Caco-2 (cell line): ENCODE results near the gene ERFL. TPM values are rescaled to one million over a fixed set of nuclear protein-coding genes. Genes with fewer than 3 reads are reported as not detected.
A peak's percentile ranks its signal among the peaks of the same experiment; 100 is the strongest.
"Not testable (repeated sequence)": the region's sequence is repeated elsewhere in the genome, so short reads cannot be mapped to it uniquely, and the experiment has no call there.

Experiments
- BruUV-seq: library from RNA; stranded (reverse); fragments of 400-500 nt; replicated peaks from 2 replicates; lab custom pipeline; 2021; lab: Mats Ljungman, UMichigan
- CTCF ChIA-PET: fragments of 300-600 bp; sonication (Branson Sonifier 250); formaldehyde crosslinking; loops from one replicate; lab custom pipeline; 2022; ENCODE audit warnings: antibody characterized with exemption; lab: Charles Lee
- POLR2A ChIA-PET: fragments of 300-600 bp; sonication (Branson Sonifier 250); formaldehyde crosslinking; loops from one replicate; lab custom pipeline; 2022; ENCODE audit warnings: antibody characterized with exemption; lab: Charles Lee
- DNase-seq, 2 experiments: peaks; one replicate each; pipeline versions ENCODE4 v3.0.0 to v3.0.0-alpha.2; 2020 to 2022
- H3K27me3 ChIP-seq: replicated peaks from 2 replicates; pipeline ENCODE4 v1.6.0; 2011; ENCODE audit warnings: low read length; ENCODE audit not compliant: control insufficient read depth, insufficient read depth
- H3K36me3 ChIP-seq: 2 replicates; pipeline ENCODE4 v1.5.1; 2011; ENCODE audit warnings: low read length; ENCODE audit not compliant: control insufficient read depth, insufficient read depth
- H3K4me1 ChIP-seq: fragments of 250-450 bp; sonication (Bioruptor Pico); 2 replicates; pipeline ENCODE4 v1.5.1; 2020; ENCODE audit warnings: mild to moderate bottlenecking
- H3K4me3 ChIP-seq: 2 replicates; pipeline ENCODE4 v1.5.1; 2011; ENCODE audit warnings: low read depth, mild to moderate bottlenecking, control low read depth, low read length
- H3K9me3 ChIP-seq: fragments of 250-450 bp; sonication (Bioruptor Pico); 2 replicates; pipeline ENCODE4 v1.5.1; 2020; ENCODE audit warnings: mild to moderate bottlenecking, moderate library complexity
- H3K27ac Mint-ChIP-seq: one replicate; pipeline ENCODE4 v1.8.0; 2022; ENCODE audit warnings: mixed read lengths; ENCODE audit not compliant: unreplicated experiment
- H3K27me3 Mint-ChIP-seq: one replicate; pipeline ENCODE4 v1.8.0; 2022; ENCODE audit warnings: mixed read lengths; ENCODE audit not compliant: insufficient read depth, unreplicated experiment
- H3K36me3 Mint-ChIP-seq: one replicate; pipeline ENCODE4 v1.8.0; 2022; ENCODE audit warnings: mild to moderate bottlenecking, mixed read lengths; ENCODE audit not compliant: insufficient read depth, unreplicated experiment
- H3K4me1 Mint-ChIP-seq: one replicate; pipeline ENCODE4 v1.8.0; 2022; ENCODE audit warnings: low read depth, mixed read lengths; ENCODE audit not compliant: unreplicated experiment
- H3K4me3 Mint-ChIP-seq: one replicate; pipeline ENCODE4 v1.8.0; 2022; ENCODE audit warnings: mild to moderate bottlenecking, moderate library complexity, mixed read lengths; ENCODE audit not compliant: unreplicated experiment
- H3K9me3 Mint-ChIP-seq: one replicate; pipeline ENCODE4 v1.8.0; 2022; ENCODE audit warnings: mixed read lengths; ENCODE audit not compliant: unreplicated experiment
- intact Hi-C: fragments of 100-400 bp; cut with micrococcal nuclease; formaldehyde crosslinking; loops from one replicate; pipeline ENCODE4 v1.10.0; 2022; ENCODE audit not compliant: unreplicated experiment
- total RNA-seq: library from RNA; stranded (reverse); gene quantifications from 2 replicates; pipeline ENCODE4 v1.2.3, GENCODE V29; 2022
- TF ChIP-seq, protein P1 (sequence below), 2 experiments: fragments of 200-600 bp in 1 of 2; IDR thresholded peaks; 1 replicate in 1 of 2; 2 replicates in 1 of 2; pipeline versions ENCODE4 v1.5.1 to v1.8.0; 2011 to 2022; ENCODE audit warnings: antibody characterized with exemption in 1 of 2, control low read depth in 1 of 2, inconsistent platforms in 1 of 2, low read depth in 1 of 2, low read length in 1 of 2, mild to moderate bottlenecking in 1 of 2, moderate library complexity in 1 of 2; ENCODE audit not compliant: insufficient read depth in 1 of 2, severe bottlenecking in 1 of 2, unreplicated experiment in 1 of 2

Gene ERFL
- total RNA-seq, 1 experiment from 2014 or later: 0.23 TPM

DNA sequence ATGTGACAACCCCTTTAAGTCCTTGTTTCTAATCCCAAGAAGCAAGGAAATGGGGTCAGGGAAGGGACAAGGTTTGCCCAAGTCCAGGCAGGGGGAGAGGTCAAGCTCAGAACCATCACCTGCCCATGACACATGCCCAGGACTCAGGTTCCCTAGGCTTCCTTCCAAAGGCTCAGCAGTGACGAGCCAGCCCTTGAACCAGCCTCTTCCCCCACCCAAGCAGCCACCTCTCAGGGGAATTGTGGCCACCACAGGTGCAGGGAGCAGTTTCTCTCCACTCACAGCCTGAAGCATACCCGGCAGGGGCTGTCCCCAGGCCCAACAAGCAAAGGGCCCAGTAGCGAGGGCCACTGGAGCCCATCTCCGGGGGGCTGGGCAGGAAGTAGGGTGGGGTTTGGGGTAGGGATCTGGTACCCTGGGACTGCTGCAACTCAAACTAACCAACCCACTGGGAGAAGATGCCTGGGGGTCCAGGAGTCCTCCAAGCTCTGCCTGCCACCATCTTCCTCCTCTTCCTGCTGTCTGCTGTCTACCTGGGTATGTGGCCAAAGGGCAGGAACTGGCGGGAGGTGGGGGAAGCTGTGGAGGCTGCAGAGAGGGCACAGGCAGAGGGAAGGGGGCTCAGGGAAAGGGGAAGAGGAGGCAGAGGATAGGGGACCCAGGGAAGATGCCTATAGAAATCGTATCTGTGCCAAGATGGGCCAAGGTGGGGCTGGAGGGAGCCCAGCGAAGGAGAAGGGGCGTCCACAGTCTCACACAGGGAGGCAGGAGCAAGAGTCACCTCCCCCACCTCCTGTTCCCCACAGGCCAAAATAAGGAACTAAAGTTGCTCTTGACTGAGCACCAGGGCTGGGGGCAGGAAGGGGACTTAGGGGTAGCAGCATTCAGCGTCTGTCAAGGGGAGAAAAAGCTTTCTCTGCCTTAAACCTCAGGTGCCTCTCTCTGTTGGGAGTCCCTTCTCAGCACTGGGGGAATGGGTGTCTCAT, 51.1 kb downstream of the ERFL start, which contains the start of gene CD79A:
TSS of gene CD79A (plus strand) at position 433 of the 986 bp plus-strand sequence. CDS start at position 459, 26 bp downstream.
- CTCF ChIA-PET: interaction anchor here (1.2 kb wide), 1 partner anchor 11 kb away, joined by 6 read pairs; no protein-coding TSS in a partner anchor
- Histone ChIP-seq H3K4me1 (no peaks in the 10 kb centered on the region), H3K4me3 (no peak within 1 kb of the TSS), H3K36me3 (no peaks in the 10 kb centered on the region), H3K9me3 (no peaks in the 10 kb centered on the region), H3K27me3 (no peaks in the 10 kb centered on the region)
- Mint-ChIP-seq H3K27ac (no peak within 1 kb of the TSS), H3K9me3 (no peaks in the 10 kb centered on the region), H3K36me3 (peaks cover 23% of the 10 kb centered on the region), H3K4me1 (peaks cover 5% of the 10 kb centered on the region), H3K27me3 (no peaks in the 10 kb centered on the region), H3K4me3 (no peak within 1 kb of the TSS)
- TF ChIP-seq, protein P1, sequence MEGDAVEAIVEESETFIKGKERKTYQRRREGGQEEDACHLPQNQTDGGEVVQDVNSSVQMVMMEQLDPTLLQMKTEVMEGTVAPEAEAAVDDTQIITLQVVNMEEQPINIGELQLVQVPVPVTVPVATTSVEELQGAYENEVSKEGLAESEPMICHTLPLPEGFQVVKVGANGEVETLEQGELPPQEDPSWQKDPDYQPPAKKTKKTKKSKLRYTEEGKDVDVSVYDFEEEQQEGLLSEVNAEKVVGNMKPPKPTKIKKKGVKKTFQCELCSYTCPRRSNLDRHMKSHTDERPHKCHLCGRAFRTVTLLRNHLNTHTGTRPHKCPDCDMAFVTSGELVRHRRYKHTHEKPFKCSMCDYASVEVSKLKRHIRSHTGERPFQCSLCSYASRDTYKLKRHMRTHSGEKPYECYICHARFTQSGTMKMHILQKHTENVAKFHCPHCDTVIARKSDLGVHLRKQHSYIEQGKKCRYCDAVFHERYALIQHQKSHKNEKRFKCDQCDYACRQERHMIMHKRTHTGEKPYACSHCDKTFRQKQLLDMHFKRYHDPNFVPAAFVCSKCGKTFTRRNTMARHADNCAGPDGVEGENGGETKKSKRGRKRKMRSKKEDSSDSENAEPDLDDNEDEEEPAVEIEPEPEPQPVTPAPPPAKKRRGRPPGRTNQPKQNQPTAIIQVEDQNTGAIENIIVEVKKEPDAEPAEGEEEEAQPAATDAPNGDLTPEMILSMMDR (IDR thresholded peaks at IDR 0.05; ENCODE audit: insufficient read depth in 1 of 2, low read depth in 1 of 2, low read length in 1 of 2, severe bottlenecking in 1 of 2, unreplicated experiment in 1 of 2): no peak
- POLR2A ChIA-PET: no interaction called here
- DNase-seq: no peak
- BruUV-seq: no TSS peak
- intact Hi-C loops: no loop called here

DNA sequence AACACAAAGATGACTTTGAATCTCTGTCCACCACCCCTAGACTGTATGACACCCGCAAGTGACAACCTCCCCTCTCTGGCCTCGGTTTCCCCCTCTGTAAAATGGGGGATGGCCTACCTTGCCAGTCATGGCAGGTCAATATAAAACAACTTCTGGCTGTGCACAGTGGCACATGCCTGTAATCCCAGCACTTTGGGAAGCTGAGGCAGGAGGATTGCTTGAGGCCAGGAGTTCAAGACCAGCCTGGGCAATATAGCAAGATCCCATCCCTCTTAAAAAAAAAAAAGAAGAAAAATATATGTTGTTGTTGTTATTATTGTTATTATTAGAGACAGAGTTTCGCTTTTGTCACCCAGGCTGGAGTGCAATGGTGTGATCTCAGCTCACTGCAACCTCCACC, 52.3 kb downstream of the ERFL start:
- H3K36me3 Mint-ChIP-seq: peaks cover 35% of the 10 kb centered on the region
- H3K36me3 ChIP-seq, H3K9me3 Mint-ChIP-seq, H3K27me3 ChIP-seq, H3K4me3 ChIP-seq, H3K4me3 Mint-ChIP-seq, BruUV-seq, H3K4me1 ChIP-seq, H3K4me1 Mint-ChIP-seq, H3K9me3 ChIP-seq, H3K27me3 Mint-ChIP-seq, intact Hi-C loops, DNase-seq, H3K27ac Mint-ChIP-seq: not testable (repeated sequence)
- ChIA-PET POLR2A (interaction anchor here (2.1 kb wide), 1 partner anchor 16 kb away, joined by 7 read pairs; the partner anchor contains the start of gene RPS19), CTCF (interaction anchor here (0.6 to 1.2 kb wide), 5 partner anchors 8 to 396 kb away, joined by 3 to 8 read pairs (median 5); no protein-coding TSS in a partner anchor)

DNA sequence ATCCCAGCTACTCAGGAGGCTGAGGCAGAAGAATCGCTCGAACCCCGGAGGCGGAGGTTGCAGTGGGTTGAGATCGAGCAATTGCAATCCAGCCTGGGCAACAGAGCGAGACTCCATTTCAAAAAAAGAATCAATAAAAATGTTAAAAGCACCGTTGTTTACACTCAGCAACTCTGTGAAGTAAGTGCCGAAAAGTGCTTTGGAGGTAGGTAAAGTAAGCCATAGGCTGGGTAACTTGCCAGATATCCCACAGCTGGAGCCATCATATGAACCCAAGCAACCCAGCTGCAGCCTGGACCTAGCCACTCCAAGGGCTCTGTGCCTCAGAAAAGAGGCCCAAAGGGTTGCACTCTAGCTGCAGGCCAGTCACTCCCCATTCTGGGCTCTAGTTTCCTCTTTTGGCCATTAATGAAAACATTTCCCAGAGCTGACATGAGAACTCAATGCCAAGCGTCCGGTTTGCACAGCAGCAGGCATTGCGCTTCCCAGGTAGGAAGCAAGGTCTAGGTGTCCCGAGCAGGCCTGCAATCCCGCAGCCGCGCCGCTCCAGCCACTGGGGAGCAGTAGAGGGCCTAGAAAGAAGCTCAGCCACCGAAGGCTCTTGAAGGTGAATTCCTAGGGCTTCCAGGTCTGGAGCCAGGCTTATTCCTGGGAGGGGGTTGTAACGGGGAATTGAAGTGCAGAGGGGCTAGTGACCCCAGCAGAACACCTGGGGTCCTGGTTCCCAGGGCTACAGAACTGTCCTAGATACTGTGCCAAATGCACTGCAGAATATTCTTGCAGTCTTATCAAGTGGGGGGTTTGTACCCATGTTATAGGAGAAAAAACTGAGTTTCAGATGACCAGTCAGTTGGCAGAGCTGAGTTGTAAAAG, 55.2 kb downstream of the ERFL start:
- TSS peak; percentile 7 for BruUV-seq
- Mint-ChIP-seq H3K27ac (peak overlapping the region; percentile 88), H3K27me3 (no peaks in the 10 kb centered on the region), H3K9me3 (no peaks in the 10 kb centered on the region), H3K36me3 (peaks cover 64% of the 10 kb centered on the region), H3K4me3 (no peak overlapping the region), H3K4me1 (peaks cover 9% of the 10 kb centered on the region)
- peak; percentile 92 to 93 for DNase-seq
- H3K27me3 ChIP-seq: no peaks in the 10 kb centered on the region
- intact Hi-C loops: loop anchor here (1.0 to 2.0 kb wide), 5 partner anchors 14 to 85 kb away; no protein-coding TSS in a partner anchor
- H3K4me3 ChIP-seq: no peak overlapping the region
- H3K9me3 ChIP-seq: no peaks in the 10 kb centered on the region
- peaks cover 3% of the 10 kb centered on the region for H3K36me3 ChIP-seq
- CTCF ChIA-PET: interaction anchor here (0.6 to 2.3 kb wide), 14 partner anchors 9 to 269 kb away, joined by 3 to 18 read pairs (median 4); partner anchors contain the start of genes ERFL, RABAC1 and RPS19
- POLR2A ChIA-PET: interaction anchor here (1.0 to 1.5 kb wide), 3 partner anchors 9 to 13 kb away, joined by 3 to 15 read pairs (median 13); partner anchors contain the start of gene RPS19
- H3K4me1 ChIP-seq: peaks cover 18% of the 10 kb centered on the region
- TF ChIP-seq, protein P1 (IDR thresholded peaks at IDR 0.05; ENCODE audit: insufficient read depth in 1 of 2, low read depth in 1 of 2, low read length in 1 of 2, severe bottlenecking in 1 of 2, unreplicated experiment in 1 of 2): peak; percentile 80 to 95
